NCI-H2171 (cell line): Measurements from ENCODE around the gene COL9A1.

Experiments
- DNase-seq: peaks from one replicate; lab custom pipeline; 2025; lab: John Stamatoyannopoulos, UW

The COL9A1 gene

DNA sequence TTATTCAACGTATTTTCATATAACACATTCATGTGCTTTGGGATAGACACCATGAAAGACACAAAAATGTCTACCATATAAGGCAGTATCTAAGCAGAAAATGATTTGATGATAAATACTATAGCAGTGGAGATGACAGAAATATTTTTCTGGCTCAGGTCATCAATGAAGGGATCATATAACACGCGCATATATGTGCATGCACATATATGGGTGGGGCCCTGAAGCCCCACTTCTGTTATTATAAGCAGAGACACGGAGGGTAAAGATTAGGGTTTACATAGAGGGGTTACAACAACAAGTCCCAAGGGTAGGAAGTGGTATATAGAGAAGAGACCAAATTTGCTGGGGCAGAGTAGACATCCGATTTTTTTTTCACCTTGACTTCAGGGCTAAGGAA is 16.0 kb downstream of the COL9A1 start:
- DNase-seq: no peak

DNA sequence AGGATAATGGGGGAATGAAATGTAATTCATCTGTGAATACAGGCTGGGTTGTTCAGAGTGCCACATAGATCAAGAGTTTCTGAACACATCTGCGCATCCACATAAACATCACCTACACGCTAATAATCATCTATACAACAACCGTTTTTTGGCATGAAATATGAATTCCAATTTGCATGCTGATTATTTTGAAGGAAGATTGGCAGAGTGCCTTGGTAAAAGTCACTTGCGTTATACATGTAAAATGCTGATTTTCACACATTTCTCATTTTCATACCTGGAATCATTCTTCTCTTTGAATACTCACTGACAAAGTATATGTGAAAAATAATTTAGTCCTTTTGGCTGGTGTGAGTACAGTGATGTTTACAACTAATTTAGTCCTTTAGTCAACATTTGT is 17.7 kb downstream of the COL9A1 start:
- no peak for DNase-seq

DNA sequence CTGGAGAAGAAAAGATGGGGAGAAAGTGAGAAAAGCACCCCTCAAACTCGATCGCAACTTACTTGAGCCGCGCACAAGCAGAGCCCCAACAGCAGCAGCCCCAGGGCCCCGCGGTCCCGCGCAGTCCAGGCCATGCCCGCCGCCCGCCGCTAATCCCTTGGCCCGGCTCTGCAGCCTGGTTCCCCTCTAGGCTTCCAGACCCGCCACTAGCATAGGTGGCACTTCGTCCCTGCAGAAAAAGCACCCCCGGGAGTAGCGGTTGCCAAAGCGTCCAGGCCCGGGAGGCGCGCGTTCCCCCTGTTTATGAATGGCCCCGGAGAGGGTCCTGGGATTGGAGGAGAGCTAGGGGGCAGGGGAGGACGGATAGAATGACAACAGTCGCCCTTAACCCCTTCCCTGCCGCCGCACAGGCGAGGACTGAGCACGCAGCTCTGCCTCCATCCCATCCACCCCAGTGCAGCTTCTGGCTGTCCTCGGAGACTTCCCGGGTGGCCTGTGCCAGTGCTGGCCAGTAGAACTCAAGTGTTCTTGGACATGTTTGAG is 19.9 kb downstream of the COL9A1 start:
- DNase-seq: no peak

DNA sequence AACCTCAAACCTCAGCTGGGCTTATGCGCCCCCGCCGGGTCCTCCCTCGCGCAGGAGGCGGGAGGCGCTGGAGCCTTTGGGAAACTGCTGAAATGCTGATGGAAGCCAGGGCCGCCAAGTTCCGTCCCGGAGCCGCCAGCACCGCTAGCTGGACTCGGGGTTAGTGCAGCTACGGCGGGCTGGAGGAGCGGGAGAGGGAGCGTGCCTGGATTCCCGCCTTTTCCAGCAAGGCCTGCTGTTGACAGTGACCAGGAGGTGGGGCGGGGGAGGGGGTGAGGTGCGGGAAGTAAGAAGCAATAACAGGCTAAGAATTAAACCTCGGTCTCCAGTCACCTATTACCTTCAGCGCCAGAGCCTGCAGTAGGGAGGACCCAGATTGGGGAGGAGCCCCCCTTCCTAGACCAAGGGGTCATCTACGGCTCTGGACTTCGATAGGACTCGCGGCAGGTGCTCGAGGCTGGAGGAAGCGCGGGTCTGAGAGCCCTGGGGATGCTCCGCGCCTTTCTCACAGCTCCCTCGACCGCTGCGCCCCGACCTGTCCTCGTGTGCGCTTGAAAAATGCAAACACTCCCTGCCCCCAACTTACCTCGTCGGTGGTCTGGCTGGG is 20.5 kb downstream of the COL9A1 start:
- DNase-seq: no peak

DNA sequence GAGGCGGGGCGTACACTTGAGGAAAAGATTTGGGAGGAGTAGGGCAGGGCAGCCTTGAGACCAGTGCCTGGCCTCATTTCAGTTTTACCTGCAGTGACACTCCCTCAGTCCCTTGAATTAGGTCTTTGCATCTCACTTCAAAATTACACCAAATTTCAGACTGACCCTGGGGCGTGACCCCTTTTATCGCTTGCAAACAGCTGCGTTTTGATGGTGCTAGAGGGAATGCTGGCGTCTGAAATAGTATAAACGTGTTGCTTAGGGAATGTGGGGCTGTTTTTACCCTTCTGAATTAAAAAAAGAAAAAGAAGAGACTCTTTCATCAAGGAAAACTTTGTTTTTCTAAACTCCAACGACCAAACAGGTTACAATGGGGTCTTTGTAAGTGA is 21.0 kb downstream of the COL9A1 start:
- DNase-seq: no peak

DNA sequence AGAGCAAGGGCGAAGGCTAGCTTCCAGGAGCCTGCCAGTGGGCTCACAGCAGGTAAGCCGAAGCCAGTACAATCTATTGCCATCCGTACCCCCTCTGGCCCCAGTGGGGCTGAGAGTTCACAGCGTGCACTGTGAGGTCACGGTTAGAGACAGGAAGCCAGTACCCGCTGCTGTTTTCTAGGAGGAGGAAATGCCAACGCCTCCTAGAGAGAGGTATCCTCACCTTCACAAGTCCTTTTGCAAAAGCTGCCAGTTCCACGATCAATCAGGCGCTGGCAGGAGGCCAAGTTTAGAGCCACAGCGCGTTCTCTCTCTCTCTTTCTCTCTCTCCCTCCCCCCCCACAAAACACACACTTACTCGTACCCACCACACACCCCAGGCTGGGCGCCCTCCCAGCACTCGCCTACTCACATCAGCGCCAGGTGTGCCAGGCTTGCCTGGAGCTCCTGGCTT is 22.5 kb downstream of the COL9A1 start:
- DNase-seq: peak; percentile 7

DNA sequence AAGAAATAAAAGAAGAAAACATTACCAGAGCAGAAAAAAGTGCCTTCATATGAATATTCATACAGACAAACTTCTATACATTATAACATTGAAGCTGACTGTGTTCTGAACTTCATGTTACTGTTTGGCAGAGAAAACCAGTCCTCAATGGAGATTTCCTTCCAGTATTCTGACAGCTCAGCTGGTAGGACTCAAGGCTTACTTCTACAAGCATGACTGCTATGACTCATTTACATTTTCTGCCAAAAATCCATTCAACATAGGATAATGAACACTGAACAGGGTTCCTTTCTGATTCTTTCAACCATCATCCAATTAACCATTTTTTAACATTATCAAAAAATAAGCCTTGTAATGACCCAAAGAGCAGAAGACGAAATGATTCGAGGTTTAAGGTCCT is 25.4 kb downstream of the COL9A1 start:
- no peak for DNase-seq

DNA sequence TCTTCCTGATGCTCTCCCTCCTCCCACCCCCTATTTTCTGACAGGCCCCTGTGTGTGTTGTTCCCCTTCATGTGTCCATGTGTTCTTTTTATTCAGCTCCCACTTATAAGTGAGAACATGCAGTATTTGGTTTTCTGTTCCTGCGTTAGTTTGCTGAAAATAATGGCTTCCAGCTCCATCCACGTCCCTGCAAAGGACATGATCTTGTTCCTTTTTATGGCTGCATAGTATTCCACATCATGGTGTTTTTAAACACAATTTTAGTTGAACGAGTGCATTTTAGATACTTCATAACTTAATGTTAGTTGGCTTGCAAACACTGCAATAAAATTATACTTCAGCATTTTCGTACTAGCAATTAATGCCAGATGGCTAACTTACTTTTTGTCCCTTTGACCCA is 28.5 kb downstream of the COL9A1 start:
- DNase-seq: no peak

DNA sequence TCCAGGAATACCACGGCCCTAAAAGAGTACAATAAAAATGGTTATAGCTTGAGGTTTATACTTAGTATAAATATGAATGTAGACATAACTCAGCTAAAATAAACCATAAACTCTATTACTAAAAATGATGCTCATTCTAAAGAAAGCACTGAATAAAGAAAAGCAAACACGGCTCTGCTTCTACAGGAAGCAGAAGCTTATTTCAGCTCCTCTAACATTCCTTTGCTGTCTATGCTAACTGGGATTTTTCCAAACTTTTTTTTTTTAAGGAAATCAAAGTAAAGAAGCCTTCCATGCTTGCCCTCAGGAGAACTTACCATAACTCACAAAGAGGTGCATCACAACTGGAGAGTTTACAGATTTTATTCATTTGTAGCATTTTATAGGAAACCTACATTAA is 30.8 kb downstream of the COL9A1 start:
- no peak for DNase-seq

DNA sequence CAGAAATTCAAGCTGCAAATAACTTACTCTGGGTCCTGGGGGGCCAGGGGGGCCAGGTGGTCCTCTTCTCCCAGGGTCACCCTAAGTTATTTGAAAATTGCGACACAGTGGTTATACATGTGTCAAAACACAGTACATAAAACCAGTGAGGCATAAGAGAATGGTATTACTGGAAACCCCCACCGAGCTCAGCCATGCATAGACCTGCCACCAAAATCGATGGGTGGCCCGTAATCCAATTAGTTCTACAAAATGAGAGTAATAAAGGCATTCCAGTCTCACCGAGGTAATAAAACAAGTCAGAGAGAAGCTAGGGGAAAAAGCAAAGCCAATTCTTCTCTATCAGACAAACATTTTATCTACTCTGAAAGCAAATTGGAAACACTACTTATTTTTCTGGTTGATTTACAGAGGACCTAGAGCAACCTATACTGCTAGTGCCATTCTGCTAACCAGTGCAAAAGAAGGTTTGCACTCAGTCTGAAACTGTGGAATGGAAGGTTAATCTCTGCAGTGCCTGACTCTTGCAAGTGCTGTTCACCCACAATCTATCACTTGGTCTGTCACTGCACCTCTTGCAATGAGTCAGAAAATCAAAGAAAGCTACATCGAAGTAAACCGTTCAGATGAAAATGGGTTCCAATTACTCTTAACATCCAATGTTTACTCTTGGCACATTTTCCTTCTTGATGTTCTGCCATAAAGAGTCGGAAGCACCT is 32.4 kb downstream of the COL9A1 start:
- no peak for DNase-seq

DNA sequence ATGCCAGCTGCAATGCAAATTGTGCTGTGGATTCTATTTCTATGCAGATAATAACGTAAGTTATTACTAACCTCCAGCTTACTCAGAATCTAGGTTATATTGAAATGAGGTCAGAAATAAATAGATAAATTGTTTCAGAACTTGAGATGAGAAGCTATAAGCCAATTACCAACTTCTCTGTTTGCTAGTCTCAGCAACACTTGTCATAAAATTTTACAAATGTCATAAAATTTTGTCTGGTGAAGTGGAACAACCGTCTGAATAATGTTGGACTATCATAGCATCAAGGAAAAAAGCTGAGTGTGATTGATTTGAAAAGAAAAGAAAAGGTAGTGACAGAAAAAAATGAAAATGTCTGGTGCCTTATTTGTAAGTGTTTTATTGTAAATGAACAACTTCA is 36.7 kb downstream of the COL9A1 start:
- no peak for DNase-seq

DNA sequence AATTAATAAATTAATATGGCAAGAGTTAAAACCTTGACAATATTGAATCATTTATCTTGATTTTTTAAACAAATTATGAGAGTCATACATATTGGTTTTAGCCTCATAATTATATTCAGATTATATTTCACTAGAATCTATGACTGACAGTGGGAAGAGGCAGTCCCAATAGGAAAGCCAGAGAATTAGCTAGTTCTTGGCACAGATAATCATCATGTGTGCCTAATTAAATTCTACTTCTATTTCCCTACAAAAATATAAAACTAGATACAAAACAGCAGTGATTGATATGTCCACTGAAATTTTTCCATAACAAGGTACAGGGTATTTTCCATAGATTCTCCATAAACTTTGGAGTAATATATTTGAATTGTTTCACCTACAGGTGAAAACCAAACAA is 38.6 kb downstream of the COL9A1 start:
- DNase-seq: no peak

DNA sequence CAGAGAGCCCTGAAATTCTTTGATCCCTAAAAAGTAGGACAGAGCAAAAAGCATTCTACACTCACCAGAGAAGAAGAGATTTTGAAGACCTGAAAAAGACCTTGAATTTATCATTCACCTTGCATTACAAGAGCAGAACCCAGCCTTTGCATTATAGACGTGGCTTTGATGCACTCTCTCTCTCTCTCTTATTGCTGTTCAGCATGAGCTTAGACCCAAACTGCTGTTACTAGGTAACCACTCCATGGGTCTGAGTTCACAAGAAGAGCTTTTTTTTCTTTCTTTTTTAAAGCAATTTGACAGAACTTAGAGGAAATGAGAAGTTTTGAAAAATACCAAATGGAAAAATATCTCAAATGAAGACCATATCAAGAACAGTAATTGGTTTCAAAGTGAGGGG is 44.4 kb downstream of the COL9A1 start:
- no peak for DNase-seq

DNA sequence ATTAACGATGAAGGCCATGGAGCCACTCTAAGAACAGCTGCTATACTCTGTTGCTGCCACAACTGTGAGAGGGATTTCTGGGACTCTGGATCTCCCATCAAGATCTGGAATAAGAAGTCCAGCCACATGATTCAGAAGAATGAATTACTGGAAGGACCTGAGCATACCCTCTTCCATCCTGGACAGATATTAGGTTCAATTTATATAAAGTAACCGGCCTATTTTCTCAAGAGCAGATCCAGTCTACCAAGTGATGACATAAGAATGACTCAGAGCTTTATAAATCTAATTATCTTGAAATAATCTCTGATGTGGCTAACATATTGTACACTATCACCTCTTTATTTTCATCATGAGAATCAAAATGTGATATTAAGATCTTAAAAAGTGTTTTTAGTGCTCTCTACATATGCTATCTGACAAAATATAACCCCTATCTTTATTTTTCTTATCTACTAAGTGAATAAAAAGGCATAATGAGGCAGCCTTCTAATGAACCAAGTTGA is 45.1 kb downstream of the COL9A1 start:
- DNase-seq: no peak

DNA sequence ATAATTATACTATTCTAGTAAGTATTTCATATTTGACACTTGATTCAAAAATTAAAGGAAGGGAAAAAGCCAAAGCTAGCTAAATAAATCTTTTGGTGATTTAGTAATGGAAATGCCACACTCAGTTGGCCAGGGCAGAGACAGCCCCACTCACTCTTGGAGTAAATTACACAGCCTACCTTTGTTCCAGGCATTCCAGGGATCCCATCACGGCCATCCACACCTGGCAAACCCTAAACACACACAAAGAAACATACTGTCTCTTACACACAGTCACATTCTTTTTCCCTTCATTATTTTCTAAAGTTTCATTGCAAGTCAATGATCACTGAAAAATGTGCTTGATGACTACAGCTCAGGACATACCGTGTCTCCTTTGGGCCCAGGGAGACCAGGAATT is 48.1 kb downstream of the COL9A1 start:
- DNase-seq: no peak

DNA sequence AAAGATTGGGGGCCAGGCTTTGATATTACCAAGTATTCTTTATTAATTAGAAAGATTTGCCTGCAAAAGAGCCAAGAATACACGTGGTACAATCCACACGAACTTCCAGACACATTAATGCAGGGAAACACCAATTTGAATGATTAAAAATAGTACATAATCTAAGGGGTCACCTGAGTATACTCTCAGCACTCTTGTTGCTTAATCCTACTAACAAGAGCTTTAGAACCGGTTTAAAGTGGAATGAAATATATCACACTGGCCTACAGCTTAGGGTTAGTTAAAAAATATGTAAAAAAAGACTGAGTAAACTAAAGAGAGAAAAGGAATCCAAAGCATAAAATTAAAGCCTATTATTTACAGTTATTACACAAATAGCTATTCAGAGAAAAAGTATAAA is 49.0 kb downstream of the COL9A1 start:
- no peak for DNase-seq

DNA sequence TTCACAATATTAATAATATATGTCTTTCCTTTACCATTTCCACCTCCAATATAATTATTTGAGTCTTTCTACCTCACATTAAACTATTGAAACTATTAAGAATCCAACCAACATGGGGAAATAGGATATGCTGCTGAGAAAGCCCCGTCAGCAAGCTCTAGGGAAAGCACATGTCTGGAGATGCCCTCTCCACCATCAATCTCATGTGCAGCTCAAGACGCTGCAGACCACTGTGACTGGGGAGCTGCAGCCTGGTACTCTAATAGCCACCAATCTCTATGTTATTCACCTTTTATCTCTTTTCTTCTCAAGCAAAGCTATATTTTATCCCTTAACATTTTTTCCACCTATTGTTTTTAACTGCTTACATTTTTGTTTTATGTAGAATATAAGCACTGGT is 50.3 kb downstream of the COL9A1 start:
- no peak for DNase-seq

DNA sequence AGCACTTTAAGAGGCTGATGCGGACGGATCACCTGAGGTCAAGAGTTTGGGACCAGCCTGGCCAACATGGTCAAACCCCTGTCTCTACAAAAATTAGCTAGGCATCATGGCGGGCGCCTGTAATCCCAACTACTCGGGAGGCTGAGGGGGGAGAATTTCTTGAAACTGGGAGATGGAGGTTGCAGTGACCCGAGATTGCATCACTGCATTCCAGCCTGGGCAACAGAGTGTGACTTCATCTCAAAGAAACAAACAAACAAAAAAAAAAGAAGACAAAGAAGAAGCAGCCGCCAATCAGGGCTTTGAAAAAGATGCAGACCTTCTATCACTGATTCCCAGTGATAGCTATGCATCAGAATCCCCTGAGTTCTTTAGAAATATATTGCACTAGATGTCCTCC is 56.8 kb downstream of the COL9A1 start:
- no peak for DNase-seq

DNA sequence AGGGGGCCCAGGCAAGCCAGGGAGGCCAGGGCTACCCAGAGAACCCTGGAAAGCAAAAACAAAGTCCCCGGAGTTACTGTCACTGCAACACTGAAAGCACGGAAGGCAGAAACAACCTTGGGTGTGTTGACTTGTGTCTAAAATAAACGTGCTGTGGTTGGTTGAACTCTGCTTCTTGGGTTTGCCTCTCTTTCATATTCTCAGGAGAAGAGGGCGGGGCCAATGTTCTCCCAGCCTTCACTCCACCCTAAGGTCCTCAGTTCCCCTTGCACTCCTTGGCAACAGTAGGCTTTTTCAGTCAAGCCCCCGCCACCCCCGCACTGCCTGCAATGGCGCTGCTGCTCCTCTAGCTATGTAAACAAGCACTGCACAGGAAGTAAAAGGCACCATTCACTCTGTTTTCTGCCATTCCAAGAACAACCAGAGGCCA is 60.9 kb downstream of the COL9A1 start:
- no peak for DNase-seq

DNA sequence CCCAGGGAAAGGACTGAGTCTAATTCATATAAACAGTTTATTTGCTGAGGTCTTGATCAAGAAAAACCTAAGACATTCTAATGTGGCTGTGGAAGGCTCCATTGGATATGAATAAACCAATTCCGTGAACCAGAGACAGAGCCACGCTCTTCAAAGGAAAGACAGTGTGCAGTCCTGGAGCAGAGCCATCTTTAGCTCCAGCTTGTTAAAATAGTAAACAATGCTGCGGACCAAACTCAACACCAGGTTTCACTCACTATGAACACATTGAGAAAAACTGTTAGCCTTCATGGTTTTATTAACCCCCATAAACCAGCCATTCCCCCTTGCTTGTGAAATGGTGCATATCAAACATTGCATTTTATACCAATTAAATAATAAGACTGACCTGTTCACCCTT is 61.9 kb downstream of the COL9A1 start:
- DNase-seq: no peak

DNA sequence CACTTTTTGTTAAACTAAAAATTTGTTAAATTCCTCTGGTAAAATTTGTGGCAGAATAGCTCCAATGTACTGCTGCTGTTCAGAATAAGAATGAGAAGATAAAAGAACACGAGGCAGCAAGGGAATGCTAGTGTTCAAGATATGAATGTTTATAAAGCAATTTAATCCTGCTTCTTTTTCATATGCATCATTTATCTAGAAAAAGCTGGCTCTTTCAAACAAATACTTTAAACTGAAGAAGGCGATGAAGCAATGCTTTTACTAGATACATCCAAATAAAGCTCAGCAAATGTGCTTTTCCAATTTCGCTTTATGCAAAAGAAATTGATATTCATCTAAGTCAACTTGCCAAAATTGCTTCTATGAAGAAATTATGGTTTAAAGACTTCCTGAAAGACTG is 66.5 kb downstream of the COL9A1 start:
- DNase-seq: no peak

DNA sequence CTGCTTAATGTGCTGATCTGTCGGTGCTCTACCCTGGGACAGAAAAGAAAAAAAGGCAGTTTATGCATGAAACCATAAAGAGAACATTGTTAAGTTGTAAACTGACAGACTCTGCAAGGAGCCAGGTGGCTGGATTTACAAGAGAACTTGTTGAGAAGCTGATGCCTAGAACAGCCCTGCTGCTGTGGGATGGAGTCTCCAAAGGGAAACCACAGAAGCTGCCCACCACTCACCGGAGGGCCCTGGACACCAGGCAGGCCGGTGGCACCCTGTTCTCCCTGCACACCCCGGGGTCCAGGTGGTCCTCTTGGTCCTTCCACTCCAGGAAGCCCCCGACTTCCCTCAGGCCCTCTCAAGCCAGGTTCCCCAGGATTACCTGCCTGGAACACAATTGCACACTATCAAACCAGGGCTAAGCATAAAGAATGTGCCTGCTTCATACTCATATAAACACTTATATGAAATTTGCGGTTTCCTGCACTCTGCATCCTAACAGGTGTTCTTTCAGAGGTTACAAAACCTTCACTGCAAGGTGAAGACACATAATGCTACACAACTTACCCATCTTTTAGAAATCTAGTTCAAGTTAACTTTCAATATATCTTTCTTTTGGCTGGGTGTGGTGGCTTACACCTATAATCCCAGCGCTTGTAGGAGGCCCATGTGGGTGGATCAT is 68.2 kb downstream of the COL9A1 start:
- DNase-seq: no peak

DNA sequence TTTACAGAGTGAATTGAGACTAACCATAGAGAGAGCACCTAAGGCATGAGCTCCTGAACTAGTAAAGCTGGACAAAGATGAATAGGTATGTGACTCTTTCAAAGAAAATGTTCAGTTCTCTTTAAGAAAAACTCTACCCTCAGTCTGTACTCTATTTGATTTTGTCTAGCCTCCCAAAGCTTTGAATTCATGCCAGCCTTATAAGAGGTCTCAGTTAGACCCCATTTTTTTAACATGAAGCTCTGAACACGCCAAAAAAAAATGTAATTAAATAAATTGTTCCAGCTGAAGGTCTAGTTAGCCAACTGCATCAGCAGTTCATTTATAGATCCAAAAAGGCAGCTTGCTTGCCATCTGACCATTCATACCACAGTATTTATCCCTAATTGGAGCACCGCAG is 71.6 kb downstream of the COL9A1 start:
- DNase-seq: no peak
